Right lobe of liver (tissue), 6 donors: ENCODE data around the gene RGS2. TPM values are rescaled to one million over a fixed set of nuclear protein-coding genes. Genes with fewer than 3 reads are reported as not detected.

Experiments used
- ATAC-seq, 4 donors: fragments of 200-7000 bp; cut with Tn5 transposase; one replicate each; pipeline ENCODE4 v1.9.1; 2020; ENCODE audit warnings: mild to moderate bottlenecking in 4 of 4, moderate library complexity in 4 of 4
- DNase-seq, 3 donors: peaks; one replicate each; pipeline ENCODE4 v3.0.0-alpha.2; 2020
- H3K27ac ChIP-seq, 3 donors: fragments of 200-600 bp; one replicate each; pipeline ENCODE4 v1.8.0; 2022
- H3K27me3 ChIP-seq, 2 donors: fragments of 200-600 bp; one replicate each; pipeline ENCODE4 v1.8.0; 2022
- H3K36me3 ChIP-seq, 4 donors: fragments of 200-600 bp; sonication (generic) in 1 of 4; one replicate each; pipeline versions ENCODE4 v1.5.1 to v1.8.0; 2017 to 2022; ENCODE audit warnings: control low read depth in 1 of 4
- H3K4me1 ChIP-seq, 4 donors: fragments of 200-600 bp; sonication (generic) in 1 of 4; one replicate each; pipeline versions ENCODE4 v1.5.1 to v1.8.0; 2017 to 2022; ENCODE audit warnings: control low read depth in 1 of 4
- H3K4me3 ChIP-seq, 3 donors: fragments of 200-600 bp; one replicate each; pipeline ENCODE4 v1.8.0; 2022
- H3K9me3 ChIP-seq, 4 donors: fragments of 200-600 bp; sonication (generic) in 1 of 4; one replicate each; pipeline versions ENCODE4 v1.5.1 to v1.8.0; 2017 to 2022; ENCODE audit warnings: control low read depth in 1 of 4
- CTCF ChIP-seq, 4 donors: fragments of 200-600 bp in 3 of 4; fragments of 450-650 bp in 1 of 4; IDR thresholded peaks; one replicate each; pipeline versions ENCODE4 v1.5.1 to v1.8.0; 2016 to 2022; ENCODE audit warnings: antibody characterized with exemption in 4 of 4, mild to moderate bottlenecking in 2 of 4
- POLR2A ChIP-seq: fragments of 450-650 bp; IDR thresholded peaks from one replicate; pipeline ENCODE4 v1.6.1; 2017; ENCODE audit warnings: antibody characterized with exemption, mild to moderate bottlenecking
- WGBS: methylation state at CpG from one replicate; pipeline ENCODE4 v1.1.6; 2018; ENCODE audit warnings: low coverage, low lambda C conversion rate; ENCODE audit not compliant: insufficient coverage; ENCODE audit errors: missing lambda C conversion rate; 5-methylcytosine and 5-hydroxymethylcytosine counted together
- intact Hi-C, 2 donors: fragments of 100-400 bp; cut with DNase I; formaldehyde crosslinking; loops; one replicate each; pipeline versions ENCODE4 v1.11.2 to v1.14.1; 2022
- total RNA-seq, 6 experiments: library from RNA; depleted of rRNA in 2 of 6; stranded (reverse); fragments of >200 nt in 2 of 6; fragmentation: NEBNext Ultra II Directional in 3 of 6; extraction: Animal tissue kit (Norgen Biotek cat#: 25700) in 3 of 6; gene quantifications; one replicate each; pipeline versions ENCODE4 v1.1.0 to v1.2.4, GENCODE V29; 2016 to 2023
- donor health status: DM: no; HTN: yes; CAD: no.
- donor health status: DM: no; HTN: no; CAD: no.
- donor health status: DM: no; HTN: no; CAD: no.
- donor health status: DM: no; HTN: yes; CAD: no.
- donor health status: DM: no; HTN: yes; CAD: no.

The RGS2 gene
- total RNA-seq, 6 experiments from 2014 or later = 2.5 to 10.9 (median 5.2) TPM

DNA sequence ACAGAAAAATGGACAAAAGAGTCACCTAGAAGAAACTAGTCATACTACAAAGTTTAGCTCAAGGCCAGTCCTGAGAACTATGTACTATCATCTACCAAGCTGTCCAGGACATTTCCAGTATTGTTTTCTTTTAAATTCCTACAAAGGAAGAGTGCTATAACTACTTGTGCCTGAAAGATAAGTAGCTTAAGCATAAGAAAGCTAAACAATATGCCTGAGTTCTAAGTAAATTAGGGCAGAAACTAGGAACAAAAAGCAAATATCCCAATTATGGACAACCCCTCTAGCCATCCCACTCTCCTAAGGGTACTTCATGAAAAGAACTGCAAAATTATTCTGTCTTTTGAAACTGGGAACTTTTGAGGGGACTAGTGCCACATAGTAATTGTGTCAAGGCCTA lies 5.3 kb upstream of the RGS2 start:
- TF ChIP-seq CTCF (IDR thresholded peaks at IDR 0.05) = no peak
- TF ChIP-seq POLR2A = no peak
- Histone ChIP-seq H3K9me3 (no peaks in the 10 kb centered on the region), H3K4me3 (no peak overlapping the region), H3K27me3 (no peaks in the 10 kb centered on the region), H3K36me3 (no peaks in the 10 kb centered on the region), H3K4me1 (peaks cover 0 to 5% (median 0%) of the 10 kb centered on the region in 4 donors), H3K27ac (no peak overlapping the region)
- ATAC-seq = no peak
- intact Hi-C loops = loop anchor here in 1 of 2 donors (10.0 kb wide), 1 partner anchor 221 kb away; no protein-coding TSS in a partner anchor
- DNase-seq = no peak

- H3K27ac ChIP-seq = peak overlapping the region in 1 of 3 donors; percentile 83
- ATAC-seq (peak; percentile 35 to 56 (median 46)), DNase-seq (no peak)
Observed at GRCh38 chr1:192805832-192806323, 3.0 kb upstream of the RGS2 start.

GRCh38 chr1:192807211-192808162 lies 1.4 kb upstream of the RGS2 start:
- DNase-seq (no peak), ATAC-seq (peak in 2 of 4 donors; percentile 6 to 11)
- Histone ChIP-seq H3K27ac (peak overlapping the region; percentile 75 to 83 (median 83)), H3K36me3 (no peaks in the 10 kb centered on the region), H3K9me3 (no peaks in the 10 kb centered on the region), H3K4me1 (peaks cover 0 to 5% (median 0%) of the 10 kb centered on the region in 4 donors), H3K4me3 (peak overlapping the region in 2 of 3 donors; percentile 60 to 64), H3K27me3 (no peaks in the 10 kb centered on the region)
- intact Hi-C loops = loop anchor here (5.0 to 10.0 kb wide), 2 partner anchors 210 to 217 kb away; no protein-coding TSS in a partner anchor
- no peak for TF ChIP-seq POLR2A
- TF ChIP-seq CTCF (IDR thresholded peaks at IDR 0.05) = peak in 3 of 4 donors; percentile 9 to 20 (median 18)
- 40% methylated on average over 9 of the region's 9 CpGs for WGBS

More at GRCh38 chr1:192805832-192806323, 3.0 kb upstream of the RGS2 start:
- Histone ChIP-seq H3K4me3 (no peak overlapping the region), H3K9me3 (no peaks in the 10 kb centered on the region), H3K27me3 (no peaks in the 10 kb centered on the region), H3K4me1 (peaks cover 0 to 5% (median 0%) of the 10 kb centered on the region in 4 donors), H3K36me3 (no peaks in the 10 kb centered on the region)
- 49% methylated on average over 2 of the region's 2 CpGs for WGBS
- intact Hi-C loops = loop anchor here (5.0 to 10.0 kb wide), 2 partner anchors 211 to 219 kb away; no protein-coding TSS in a partner anchor
- TF ChIP-seq POLR2A (no peak), CTCF (IDR thresholded peaks at IDR 0.05) (peak; percentile 53 to 74 (median 56))

- H3K27me3 ChIP-seq = no peaks in the 10 kb centered on the region
- peak overlapping the region; percentile 51 to 64 (median 60) for H3K4me3 ChIP-seq
- 4% methylated on average over 6 of the region's 8 CpGs for WGBS
- intact Hi-C loops = loop anchor here (5.0 to 10.0 kb wide), 2 partner anchors 209 to 217 kb away; no protein-coding TSS in a partner anchor
- TF ChIP-seq CTCF (IDR thresholded peaks at IDR 0.05) = no peak
- no peak for TF ChIP-seq POLR2A
- peak overlapping the region; percentile 75 to 83 (median 83) for H3K27ac ChIP-seq
- H3K36me3 ChIP-seq = no peaks in the 10 kb centered on the region
- H3K4me1 ChIP-seq = peaks cover 0 to 5% (median 0%) of the 10 kb centered on the region in 4 donors
- DNase-seq (no peak), ATAC-seq (no peak)
- H3K9me3 ChIP-seq = no peaks in the 10 kb centered on the region
Observed at GRCh38 chr1:192808163-192808517, 699 bp upstream of the RGS2 start.
